Activated naive CD8-positive, alpha-beta T cell (primary cell): ENCODE data around the gene RALGAPA2.

ENCODE experiments used
- H3K27ac Mint-ChIP-seq: one replicate; pipeline ENCODE4 v1.8.0; 2021; ENCODE audit warnings: mixed read lengths
- H3K27me3 Mint-ChIP-seq: one replicate; pipeline ENCODE4 v1.8.0; 2021; ENCODE audit warnings: mixed read lengths
- H3K36me3 Mint-ChIP-seq: one replicate; pipeline ENCODE4 v1.8.0; 2021; ENCODE audit warnings: mixed read lengths
- H3K4me1 Mint-ChIP-seq: one replicate; pipeline ENCODE4 v1.8.0; 2021; ENCODE audit warnings: low read depth, mixed read lengths
- H3K4me3 Mint-ChIP-seq: one replicate; pipeline ENCODE4 v1.8.0; 2021; ENCODE audit warnings: mild to moderate bottlenecking, mixed read lengths
- H3K9me3 Mint-ChIP-seq: one replicate; pipeline ENCODE4 v1.8.0; 2021; ENCODE audit warnings: low read depth, mixed read lengths

RALGAPA2 gene

DNA sequence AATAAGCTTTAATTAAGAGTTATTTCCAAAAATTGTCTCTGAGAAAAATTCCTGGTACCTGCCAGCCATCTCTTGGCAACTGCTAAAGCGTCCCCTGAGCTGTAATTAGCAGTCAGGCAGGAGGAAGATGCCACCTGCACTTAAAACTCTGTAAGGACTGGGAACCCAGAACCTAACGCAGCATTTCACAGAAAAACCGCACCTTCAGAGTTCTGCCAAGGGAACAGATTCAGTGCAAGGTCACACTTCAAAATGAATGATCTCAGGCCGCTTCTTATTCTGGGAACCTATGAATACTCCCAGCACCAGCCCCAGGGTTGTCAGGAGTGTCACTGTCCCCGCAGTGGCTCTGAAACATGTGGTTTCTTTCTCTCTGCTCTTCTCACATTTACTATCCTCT, 307.8 kb downstream of the RALGAPA2 start:
- peak overlapping the region; percentile 23 for H3K27ac Mint-ChIP-seq
- H3K4me3 Mint-ChIP-seq: no peak overlapping the region

DNA sequence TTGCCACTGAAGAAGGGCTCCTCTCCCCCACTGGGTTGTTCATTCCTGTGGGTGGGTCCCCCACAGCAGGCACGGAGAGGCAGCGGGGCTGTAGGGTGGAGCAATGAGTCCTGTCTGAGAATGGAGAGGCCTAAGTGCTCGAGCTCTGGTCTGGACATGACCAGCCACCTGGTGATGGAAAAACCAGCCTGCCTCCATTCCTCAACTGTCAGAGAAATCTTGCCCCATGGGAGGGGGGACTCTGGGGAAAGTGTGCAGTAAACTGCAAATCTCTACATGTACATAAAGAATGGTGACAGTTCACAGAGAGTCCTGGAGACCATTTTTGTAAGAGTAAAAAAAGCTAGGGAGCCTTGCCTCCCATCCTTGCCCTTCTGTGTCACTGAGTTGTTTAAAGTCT, 310.5 kb downstream of the RALGAPA2 start:
- H3K9me3 Mint-ChIP-seq: no peaks in the 10 kb centered on the region
- H3K27me3 Mint-ChIP-seq: no peaks in the 10 kb centered on the region
- H3K4me3 Mint-ChIP-seq: no peak overlapping the region
- no peak overlapping the region for H3K27ac Mint-ChIP-seq
- H3K36me3 Mint-ChIP-seq: peaks cover 5% of the 10 kb centered on the region
- no peaks in the 10 kb centered on the region for H3K4me1 Mint-ChIP-seq

More for the DNA sequence above, 307.8 kb downstream of the RALGAPA2 start:
- Mint-ChIP-seq H3K27me3 (no peaks in the 10 kb centered on the region), H3K4me1 (no peaks in the 10 kb centered on the region), H3K36me3 (peaks cover 3% of the 10 kb centered on the region), H3K9me3 (no peaks in the 10 kb centered on the region)

DNA sequence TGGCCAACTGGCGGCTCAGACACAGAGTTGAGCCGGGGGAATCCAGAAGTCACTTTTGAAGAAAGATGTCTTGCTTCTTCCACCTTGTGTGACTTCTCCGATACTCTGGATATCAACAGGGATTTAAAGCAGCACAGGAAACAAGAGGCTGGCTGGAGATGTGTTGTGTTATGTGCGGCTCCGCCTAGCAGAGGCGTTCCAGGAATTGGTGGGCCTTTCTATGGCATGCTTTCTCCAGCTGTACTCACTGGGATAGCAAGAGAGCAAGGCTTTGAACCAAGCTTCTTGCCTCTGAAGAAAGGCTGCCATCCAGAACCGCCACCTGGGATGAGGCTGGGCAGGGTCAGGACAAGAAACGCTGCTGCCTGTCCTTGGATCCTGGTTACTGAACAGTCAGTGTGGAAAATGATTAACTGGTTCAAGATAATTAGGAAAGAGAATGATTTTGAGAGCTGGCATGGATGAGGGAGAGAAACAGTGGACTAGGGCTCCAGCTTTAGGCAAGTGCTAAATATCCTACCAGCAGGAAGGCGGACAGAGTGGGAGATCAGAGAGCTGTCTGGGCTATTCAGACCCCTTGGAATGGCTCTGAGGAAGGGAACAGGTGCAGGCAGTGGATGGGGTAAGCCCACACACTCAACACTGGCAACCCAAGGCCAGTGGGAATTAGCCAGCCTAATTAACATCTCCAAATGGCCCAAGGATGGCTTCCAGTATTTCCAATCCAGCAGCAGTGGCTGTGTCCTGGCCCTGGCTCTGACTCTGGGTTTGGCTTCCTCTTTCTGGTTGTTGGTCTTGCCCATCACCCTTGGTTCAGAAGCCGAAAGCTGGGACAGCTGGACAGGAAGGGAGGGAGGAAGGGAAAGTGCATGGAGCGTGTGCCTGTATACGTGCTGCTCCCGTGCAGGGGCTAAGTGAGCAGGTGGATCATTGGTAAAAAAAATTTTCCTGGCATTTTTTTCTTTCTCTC, 312.6 kb downstream of the RALGAPA2 start:
- Mint-ChIP-seq H3K4me3 (no peak overlapping the region), H3K4me1 (no peaks in the 10 kb centered on the region), H3K9me3 (no peaks in the 10 kb centered on the region), H3K27ac (no peak overlapping the region), H3K27me3 (no peaks in the 10 kb centered on the region), H3K36me3 (peaks cover 5% of the 10 kb centered on the region)

DNA sequence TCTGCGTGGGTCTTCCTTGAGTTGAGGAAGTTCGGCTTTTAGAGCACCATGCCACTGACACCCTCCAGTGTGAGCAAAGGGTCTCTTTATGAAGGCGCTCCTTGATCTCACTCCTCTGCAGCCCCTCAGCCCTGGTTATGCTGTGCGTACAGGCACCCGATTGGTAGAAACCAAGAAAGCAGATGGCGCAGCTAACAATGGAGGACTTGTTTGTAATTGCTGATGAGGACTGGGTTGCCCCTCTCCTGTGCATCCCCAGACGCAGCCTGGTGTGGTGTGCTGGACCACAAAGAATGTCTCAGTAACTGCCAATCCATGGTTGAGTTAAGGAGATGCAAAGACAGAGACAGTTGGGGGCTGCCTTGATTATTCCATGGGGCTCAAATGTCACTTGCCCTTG, 314.3 kb downstream of the RALGAPA2 start:
- H3K9me3 Mint-ChIP-seq: no peaks in the 10 kb centered on the region
- peaks cover 5% of the 10 kb centered on the region for H3K36me3 Mint-ChIP-seq

DNA sequence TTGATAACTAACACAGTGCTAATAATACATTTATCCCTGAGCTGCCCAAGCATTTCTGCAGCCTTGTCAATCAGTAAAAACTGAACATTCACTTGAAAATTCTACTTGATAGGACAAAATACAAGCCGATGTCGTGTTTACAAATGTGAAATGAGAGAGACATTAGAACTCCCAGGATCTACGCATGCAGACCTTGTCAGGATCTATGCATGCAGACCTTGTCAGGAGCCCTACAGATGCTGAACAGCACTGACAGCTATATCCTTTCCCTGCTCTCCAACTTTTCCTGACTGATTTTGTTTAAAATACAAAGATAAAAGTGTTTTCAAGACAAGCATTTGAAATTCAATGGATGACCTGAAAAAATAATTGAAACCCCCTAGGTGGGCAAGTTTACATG, 315.6 kb downstream of the RALGAPA2 start:
- no peaks in the 10 kb centered on the region for H3K9me3 Mint-ChIP-seq
- peaks cover 2% of the 10 kb centered on the region for H3K36me3 Mint-ChIP-seq
- no peaks in the 10 kb centered on the region for H3K4me1 Mint-ChIP-seq
- H3K27me3 Mint-ChIP-seq: no peaks in the 10 kb centered on the region
- no peak overlapping the region for H3K4me3 Mint-ChIP-seq
- no peak overlapping the region for H3K27ac Mint-ChIP-seq

More for the DNA sequence above, 314.3 kb downstream of the RALGAPA2 start:
- Mint-ChIP-seq H3K4me3 (no peak overlapping the region), H3K27ac (no peak overlapping the region), H3K4me1 (no peaks in the 10 kb centered on the region), H3K27me3 (no peaks in the 10 kb centered on the region)

DNA sequence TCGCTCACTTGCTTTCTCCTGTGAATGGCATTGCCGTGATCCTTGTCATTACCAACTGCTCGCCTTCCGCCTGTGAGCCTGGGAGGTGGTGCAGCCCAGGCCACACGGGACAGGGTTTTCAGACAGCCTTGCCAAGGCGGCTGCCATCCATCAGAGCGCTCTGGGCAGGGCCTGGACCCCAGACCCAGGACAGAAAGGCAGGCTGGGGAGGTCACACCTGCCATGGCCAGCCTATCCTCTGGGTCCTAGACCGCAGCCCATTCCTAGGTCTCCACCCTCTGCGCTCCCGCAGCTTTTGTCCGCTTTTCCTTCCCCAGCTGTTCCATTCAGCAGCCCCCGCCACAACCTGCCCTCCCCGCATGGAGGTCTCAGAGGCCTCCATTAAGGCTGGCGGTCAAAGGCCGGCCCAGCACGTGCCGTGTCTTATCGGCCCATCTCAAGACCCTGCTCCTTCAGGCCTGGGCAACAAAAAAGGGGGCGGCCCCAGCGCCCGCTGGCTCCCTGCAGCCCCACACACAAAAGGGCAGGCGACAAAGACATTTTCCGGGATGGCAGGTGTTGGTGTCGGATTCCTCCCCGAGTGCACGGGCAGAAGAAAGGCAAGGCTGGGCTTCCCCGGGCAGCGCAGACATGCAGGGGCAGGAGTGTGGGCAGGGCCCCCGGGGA, 316.4 kb downstream of the RALGAPA2 start:
- peaks cover 2% of the 10 kb centered on the region for H3K36me3 Mint-ChIP-seq
- H3K4me3 Mint-ChIP-seq: no peak overlapping the region
- H3K27ac Mint-ChIP-seq: no peak overlapping the region
- no peaks in the 10 kb centered on the region for H3K27me3 Mint-ChIP-seq
- no peaks in the 10 kb centered on the region for H3K9me3 Mint-ChIP-seq
- no peaks in the 10 kb centered on the region for H3K4me1 Mint-ChIP-seq

DNA sequence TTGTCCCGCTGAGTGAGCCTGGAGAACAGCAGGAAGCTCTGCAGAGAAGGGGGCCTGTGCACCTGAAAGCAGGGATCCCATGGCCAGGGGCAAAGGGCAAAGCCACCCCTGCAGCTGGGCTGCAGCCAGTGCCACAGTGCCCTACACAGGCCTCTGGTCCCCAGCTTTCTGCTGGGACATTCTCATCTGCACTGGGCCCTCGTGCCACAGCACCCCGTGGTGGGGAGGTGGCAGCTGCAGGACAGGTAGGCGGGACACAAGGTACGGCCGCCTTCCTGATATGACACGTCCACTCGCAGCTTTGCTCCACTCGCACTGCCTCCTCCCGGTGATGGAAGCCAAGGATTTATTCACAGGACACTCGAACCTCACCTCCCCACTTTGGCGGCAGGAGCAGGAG, 317.4 kb downstream of the RALGAPA2 start:
- no peak overlapping the region for H3K27ac Mint-ChIP-seq

DNA sequence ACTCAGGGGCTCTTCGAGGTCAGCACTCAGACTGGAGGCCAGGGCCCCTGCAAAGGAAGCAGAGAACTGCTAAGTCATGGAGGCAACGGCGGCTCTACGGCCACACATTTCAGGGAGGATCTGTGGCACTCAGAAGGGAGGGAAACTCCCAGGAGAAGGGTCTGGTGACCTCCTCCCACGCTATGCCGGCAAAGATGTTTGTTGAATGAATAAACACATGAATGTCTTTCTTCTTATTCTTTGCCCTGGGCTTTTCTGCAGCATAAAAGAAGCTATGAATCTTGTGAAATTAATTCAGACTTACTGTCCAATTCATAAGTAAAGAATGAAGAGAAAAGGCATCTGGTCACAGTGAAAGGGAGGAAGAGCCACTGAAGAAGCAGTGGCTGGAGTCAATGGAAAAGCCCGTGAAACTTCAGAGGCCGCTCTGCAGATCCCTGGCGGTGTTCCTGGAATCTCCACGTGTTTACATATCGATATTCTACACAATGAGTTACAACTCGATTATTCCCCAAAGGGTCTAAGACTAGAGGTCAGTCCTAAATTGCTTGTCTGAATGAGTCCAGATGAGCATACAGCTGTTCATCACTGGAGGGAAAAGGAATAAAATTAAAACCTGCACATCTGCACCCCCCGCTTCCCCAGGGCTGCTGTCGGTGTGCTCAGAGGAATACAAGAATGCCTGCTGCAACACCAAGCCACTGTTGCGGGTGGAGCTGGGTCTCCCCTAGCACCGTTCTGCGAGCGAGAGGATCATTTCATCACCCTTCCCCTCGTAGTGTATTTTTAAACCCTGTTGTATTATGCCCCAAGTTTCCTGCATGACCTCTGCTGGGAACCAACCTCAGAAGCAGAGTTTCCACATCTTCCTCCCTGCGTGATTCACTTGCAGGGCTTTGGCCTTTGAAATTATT, 319.0 kb downstream of the RALGAPA2 start:
- no peaks in the 10 kb centered on the region for H3K9me3 Mint-ChIP-seq
- no peak overlapping the region for H3K27ac Mint-ChIP-seq

More for the DNA sequence above, 317.4 kb downstream of the RALGAPA2 start:
- peaks cover 2% of the 10 kb centered on the region for H3K36me3 Mint-ChIP-seq
- H3K9me3 Mint-ChIP-seq: no peaks in the 10 kb centered on the region
- no peak overlapping the region for H3K4me3 Mint-ChIP-seq
- H3K27me3 Mint-ChIP-seq: no peaks in the 10 kb centered on the region
- no peaks in the 10 kb centered on the region for H3K4me1 Mint-ChIP-seq

DNA sequence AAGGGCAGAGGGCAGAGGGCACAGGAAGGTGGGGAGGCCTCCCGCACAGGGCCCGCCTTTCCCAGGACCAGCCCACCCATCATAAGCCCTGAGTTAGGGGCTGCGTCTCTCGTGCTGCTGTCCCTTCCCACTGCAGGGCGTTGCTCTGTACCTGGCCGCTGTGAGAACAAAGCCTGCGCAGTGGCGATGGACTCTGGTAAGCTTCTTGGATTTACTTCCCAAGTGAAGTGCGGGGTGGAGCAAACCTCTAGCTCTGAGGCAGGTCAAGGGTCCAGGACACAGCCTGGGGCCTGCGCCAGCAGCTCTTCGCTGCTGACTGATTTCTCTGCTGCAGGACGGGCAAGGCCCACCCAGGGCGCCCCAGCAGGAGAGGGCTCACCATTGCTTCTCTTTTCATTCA, 320.7 kb downstream of the RALGAPA2 start:
- H3K27ac Mint-ChIP-seq: no peak overlapping the region

More for the DNA sequence above, 319.0 kb downstream of the RALGAPA2 start:
- Mint-ChIP-seq H3K27me3 (no peaks in the 10 kb centered on the region), H3K4me3 (no peak overlapping the region), H3K36me3 (no peaks in the 10 kb centered on the region), H3K4me1 (no peaks in the 10 kb centered on the region)

DNA sequence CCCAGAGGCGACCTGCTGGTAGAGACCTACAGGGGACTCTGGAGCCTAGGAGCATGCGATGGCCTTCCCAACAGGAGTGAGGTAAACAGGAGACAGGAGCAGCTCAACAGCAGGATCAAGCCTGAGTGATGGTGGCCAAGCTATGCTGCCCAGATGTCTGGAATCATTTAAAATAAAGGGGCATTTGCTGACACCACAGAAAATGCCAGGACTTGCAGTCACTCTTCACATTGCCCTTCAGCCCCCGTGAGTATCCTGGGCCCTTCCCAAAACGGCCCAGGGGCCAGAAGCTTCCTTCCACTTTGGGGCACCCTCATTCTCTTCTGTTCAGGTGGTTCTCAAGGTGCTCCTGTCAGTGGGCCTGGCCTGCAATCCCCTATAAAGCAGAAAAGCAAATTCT, 321.3 kb downstream of the RALGAPA2 start:
- H3K36me3 Mint-ChIP-seq: no peaks in the 10 kb centered on the region
- H3K27ac Mint-ChIP-seq: peak overlapping the region; percentile 5
- no peaks in the 10 kb centered on the region for H3K27me3 Mint-ChIP-seq
- no peaks in the 10 kb centered on the region for H3K4me1 Mint-ChIP-seq
- H3K4me3 Mint-ChIP-seq: no peak overlapping the region
- no peaks in the 10 kb centered on the region for H3K9me3 Mint-ChIP-seq

More for the DNA sequence above, 320.7 kb downstream of the RALGAPA2 start:
- H3K4me3 Mint-ChIP-seq: no peak overlapping the region
- no peaks in the 10 kb centered on the region for H3K36me3 Mint-ChIP-seq
- no peaks in the 10 kb centered on the region for H3K27me3 Mint-ChIP-seq
- no peaks in the 10 kb centered on the region for H3K9me3 Mint-ChIP-seq
- no peaks in the 10 kb centered on the region for H3K4me1 Mint-ChIP-seq

DNA sequence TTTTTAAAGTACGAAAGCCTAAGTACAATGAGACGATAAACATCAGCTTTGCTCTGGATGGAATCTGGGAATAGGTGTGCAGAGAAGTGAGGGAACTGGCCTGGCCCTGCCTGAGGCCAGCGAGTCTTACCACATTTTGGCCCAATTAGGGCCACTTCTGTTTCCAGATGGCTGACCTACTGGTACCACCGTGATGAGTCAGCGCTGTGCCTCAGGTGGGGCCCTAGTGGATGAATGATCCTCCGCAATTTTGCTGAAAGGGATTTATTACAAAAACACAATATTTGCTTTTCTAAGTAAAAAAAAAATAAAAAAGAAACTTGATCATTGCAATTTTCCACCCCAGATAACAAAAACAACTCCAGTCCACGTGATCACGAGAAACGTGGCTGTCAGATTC, 322.1 kb downstream of the RALGAPA2 start:
- no peaks in the 10 kb centered on the region for H3K9me3 Mint-ChIP-seq
- no peak overlapping the region for H3K4me3 Mint-ChIP-seq
- no peaks in the 10 kb centered on the region for H3K27me3 Mint-ChIP-seq
- no peaks in the 10 kb centered on the region for H3K36me3 Mint-ChIP-seq
- no peaks in the 10 kb centered on the region for H3K4me1 Mint-ChIP-seq
- no peak overlapping the region for H3K27ac Mint-ChIP-seq

DNA sequence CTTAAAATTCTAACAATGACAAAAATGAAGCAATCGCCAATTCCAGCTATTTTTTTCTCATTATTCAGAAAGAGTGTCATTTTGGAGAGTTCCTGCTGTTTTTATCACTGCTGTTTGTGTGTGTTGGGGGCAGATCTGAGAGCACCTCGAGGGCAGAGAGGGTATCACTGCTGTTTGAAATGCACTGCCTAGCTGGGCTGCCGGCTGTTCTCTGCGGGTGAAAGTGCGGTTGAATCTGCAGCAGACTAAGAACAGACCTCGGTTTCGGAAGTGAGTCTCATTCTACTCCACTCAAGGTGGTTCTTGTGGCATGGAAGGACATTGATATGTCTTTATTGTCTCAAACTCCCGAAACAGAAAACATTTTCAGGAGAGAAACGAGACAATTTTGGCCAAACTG, 326.3 kb downstream of the RALGAPA2 start:
- H3K9me3 Mint-ChIP-seq: no peaks in the 10 kb centered on the region
- H3K27ac Mint-ChIP-seq: no peak overlapping the region
- H3K4me1 Mint-ChIP-seq: no peaks in the 10 kb centered on the region
- H3K36me3 Mint-ChIP-seq: no peaks in the 10 kb centered on the region
- H3K4me3 Mint-ChIP-seq: no peak overlapping the region
- no peaks in the 10 kb centered on the region for H3K27me3 Mint-ChIP-seq

DNA sequence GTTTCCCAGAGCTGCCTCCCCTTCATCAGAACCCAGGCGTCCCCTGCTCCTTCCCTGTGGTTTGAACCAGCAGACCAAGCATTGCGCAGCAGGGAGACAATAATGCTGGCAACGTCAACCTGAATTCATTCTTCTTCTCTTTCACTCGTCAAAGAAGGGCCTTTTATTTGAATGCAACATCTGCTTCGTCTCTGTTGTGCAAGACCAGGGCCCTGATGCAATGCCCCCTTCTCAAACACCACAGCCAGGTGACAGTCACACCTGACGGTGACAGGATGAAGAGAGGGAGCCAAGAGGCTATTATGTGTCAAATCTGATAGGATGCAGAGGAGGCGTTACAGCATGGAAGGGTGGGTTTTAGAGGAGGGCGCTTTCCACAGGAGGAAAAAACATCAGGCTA, 336.6 kb downstream of the RALGAPA2 start:
- Mint-ChIP-seq H3K4me3 (no peak overlapping the region), H3K27me3 (peaks cover 34% of the 10 kb centered on the region)

DNA sequence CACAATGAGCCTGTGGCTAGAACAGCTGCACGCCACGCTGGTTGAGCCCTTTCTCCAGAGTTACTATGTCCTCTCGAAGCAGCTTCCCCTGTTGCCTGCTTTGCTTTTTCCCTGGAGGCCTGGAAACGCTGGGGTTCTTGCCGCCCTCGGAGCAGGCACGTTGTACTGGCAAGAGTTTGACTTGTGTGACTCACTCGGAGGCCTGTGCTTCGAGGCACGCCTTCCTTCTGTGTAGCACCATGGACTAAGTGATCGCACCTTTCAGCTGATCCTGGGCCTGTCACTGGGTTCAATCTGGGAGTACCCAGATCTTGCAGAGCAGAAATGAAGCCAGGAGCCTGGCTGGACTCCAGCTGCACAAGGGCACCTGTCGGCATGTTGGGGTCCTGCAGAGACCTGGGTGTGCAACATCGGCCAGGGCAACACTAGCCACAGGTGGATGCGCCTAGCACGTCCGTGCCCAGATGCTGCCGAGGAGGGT, 339.3 kb downstream of the RALGAPA2 start:
- Mint-ChIP-seq H3K27me3 (peaks cover 31% of the 10 kb centered on the region), H3K36me3 (peaks cover 4% of the 10 kb centered on the region), H3K4me3 (no peak overlapping the region), H3K27ac (no peak overlapping the region), H3K9me3 (no peaks in the 10 kb centered on the region), H3K4me1 (peaks cover 4% of the 10 kb centered on the region)

More for the DNA sequence above, 336.6 kb downstream of the RALGAPA2 start:
- Mint-ChIP-seq H3K4me1 (no peaks in the 10 kb centered on the region), H3K9me3 (no peaks in the 10 kb centered on the region), H3K36me3 (no peaks in the 10 kb centered on the region), H3K27ac (no peak overlapping the region)
